Activated CD8-positive, alpha-beta memory T cell treated with anti-CD3 and anti-CD28 coated beads, Interleukin-2, amount 50 U/mL, for 24 hours (primary cell): ENCODE results near the gene RPUSD4.

ENCODE experiments used
- DNase-seq: peaks from one replicate; pipeline ENCODE4 v3.0.0-alpha.2; 2020; ENCODE audit errors: extremely low read depth

RPUSD4 gene

GRCh38 chr11:126212089-126212660, 725 bp upstream of the RPUSD4 start:
- no peak for DNase-seq

GRCh38 chr11:126210871-126211235, 597 bp downstream of the RPUSD4 start:
- no peak for DNase-seq

DNA sequence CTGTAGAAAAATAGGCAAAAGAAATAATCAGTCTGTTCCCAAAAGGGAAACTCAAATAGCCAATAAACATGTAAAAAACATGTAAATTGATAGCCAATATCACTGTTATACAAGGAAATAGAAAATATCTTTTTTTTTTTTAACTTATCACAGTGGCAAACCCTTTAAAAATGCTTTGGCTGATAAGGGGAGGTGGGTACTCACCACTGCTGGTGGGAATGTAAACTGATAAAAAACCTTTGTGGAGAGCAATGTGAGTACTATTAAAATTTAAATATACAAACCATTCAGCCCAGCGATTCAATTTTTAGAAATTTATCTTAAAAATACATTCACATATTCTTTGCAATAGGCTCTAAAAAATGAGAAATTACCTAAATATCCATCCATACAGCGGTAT, 3.6 kb downstream of the RPUSD4 start:
- no peak for DNase-seq

GRCh38 chr11:126205359-126205758, 6.1 kb downstream of the RPUSD4 start:
- no peak for DNase-seq

- no peak for DNase-seq
Measured at GRCh38 chr11:126202646-126203359, 8.6 kb downstream of the RPUSD4 start.

DNA sequence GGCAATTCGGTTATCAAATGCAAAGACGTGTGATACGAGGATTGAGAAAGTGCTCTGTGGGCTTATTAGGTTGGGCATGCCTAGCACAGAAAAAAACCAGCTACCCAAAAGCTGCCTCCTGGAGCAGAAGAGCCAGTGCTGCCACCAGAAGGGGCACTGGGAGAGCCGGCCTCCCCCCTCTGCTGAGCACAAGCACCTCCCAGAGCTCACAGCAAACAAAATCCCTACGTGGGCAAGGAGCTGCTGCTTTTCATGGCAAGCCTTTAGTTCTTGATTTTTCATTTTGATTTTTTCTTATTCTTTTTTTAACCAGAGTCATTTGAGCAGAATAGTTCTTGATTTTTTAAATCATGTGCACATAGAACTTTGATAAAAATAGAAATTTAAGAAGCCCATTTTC, 12.8 kb downstream of the RPUSD4 start:
- DNase-seq = no peak

- no peak for DNase-seq
Measured at GRCh38 chr11:126197277-126197939, 14.0 kb downstream of the RPUSD4 start.

GRCh38 chr11:126195119-126195518, 16.3 kb downstream of the RPUSD4 start:
- no peak for DNase-seq

GRCh38 chr11:126194121-126194543, 17.3 kb downstream of the RPUSD4 start:
- DNase-seq = no peak

DNA sequence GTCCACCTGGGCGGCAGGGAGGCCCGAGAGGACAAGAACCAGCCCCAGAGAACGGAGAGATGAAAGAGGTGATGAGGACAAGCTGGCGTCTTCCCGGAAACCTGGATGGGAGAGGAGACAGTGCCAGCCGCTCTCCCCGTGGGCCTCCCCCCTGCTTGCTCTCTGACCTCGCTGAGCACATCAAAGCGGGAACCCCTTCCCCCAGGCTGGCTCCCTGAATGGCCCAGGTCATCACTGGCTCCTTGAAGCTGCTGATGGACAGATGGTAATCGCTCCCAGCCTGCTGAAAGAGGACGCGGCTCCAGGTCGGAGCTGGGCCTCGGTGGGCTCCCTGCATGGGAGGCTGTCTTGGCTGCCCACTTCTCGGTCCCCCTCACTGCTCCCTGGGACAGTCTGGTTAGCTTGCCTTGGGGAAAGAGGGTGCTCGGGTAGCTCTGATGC, 18.4 kb downstream of the RPUSD4 start:
- DNase-seq = no peak

DNA sequence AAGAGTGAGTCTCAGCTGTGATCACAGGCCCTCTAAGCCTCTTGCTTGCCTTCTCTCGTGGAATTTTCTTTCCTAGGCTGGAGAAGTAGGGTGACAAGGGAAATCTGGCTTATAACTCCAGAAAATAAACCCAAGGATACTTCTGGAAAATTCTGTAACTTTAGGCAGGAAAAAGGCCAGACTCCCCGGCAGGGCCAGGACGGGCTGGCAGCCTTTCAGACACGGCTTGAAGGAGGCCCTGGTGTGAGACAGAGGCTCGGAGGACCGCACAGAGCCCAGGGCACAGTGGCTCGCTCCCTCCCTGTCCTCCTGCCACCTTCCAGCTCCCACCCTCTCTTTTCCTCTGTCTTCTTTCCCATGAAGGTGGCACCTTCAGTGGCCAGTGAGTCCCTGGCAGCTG, 19.1 kb downstream of the RPUSD4 start:
- no peak for DNase-seq

GRCh38 chr11:126191379-126192073, 19.9 kb downstream of the RPUSD4 start:
- DNase-seq = no peak

- DNase-seq = no peak
Measured at GRCh38 chr11:126190792-126191191, 20.7 kb downstream of the RPUSD4 start.

DNA sequence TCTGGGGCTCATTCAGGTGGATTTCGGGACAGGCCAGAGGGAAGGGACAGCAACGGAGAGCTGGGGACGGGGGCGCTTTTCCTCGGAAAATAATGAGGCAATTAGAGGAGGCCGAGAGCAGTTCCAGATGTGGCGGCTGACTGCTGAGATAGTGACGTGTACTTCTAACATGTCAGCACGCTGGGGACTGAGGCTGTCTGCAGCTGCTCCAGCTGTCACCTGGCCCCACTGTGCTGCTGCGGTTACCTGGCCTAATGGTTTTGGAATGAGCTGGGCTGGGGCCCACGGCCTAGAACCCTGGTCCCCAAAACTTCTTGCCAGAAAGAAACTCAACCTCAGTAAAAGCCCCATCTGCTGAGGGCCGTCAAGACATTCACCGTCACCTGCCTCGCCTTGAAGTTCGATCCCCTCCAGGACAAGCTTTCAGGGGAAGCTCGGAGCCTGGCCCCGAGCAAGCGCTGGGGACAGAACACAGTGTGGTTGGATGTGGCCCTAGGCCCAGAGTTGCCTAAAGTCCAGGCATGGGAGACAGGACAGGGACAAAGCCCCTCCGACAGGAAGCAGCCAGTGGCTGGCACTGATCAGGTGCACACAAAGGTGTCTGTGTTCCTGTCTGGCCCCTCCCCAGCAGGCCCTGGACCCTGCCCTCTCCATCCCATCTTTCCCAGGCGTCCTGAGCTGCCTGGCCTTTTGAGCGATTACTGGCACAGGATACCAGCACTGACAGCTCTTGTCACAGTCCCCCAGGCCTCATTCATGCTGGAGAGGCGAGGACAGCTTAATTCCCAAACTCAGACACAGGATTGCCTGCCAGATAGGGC, 22.1 kb downstream of the RPUSD4 start:
- DNase-seq = no peak

DNA sequence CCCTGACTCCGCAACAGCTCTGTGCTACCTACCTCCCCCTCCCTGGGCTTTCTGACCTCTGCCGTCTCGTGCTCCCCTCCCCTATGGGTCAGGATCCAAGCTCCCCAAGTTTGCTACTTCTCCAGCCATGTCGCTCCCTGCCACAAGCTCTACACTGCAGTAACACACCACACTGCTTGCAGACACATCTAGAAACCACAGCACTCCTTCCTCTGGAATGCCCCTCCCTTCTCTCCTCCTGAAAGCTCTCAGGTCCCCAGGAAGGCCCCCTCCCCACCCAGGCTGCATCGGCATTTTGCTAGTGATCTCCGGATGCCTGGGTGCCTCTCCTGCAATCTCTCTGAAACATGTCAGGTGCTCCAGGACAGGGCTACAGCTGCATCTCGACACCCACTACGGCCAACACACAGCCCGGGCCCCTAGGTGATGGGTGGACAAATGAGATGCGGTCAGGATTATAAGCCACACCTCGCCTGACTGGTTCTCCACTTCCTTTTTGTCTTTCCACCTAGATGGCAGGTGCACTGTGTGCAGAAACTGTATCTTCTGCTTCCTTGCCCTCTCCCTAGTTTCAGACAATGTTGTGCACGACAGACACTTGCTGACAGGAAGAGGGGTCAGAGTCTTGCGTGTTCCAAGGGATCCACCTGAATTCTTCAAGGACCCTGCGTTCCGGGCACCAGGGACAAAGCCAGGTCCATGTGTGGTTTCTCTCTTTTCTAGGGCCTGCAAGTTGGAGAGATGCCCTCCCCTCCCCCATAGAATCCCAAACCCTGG, 22.9 kb downstream of the RPUSD4 start:
- DNase-seq = no peak

DNA sequence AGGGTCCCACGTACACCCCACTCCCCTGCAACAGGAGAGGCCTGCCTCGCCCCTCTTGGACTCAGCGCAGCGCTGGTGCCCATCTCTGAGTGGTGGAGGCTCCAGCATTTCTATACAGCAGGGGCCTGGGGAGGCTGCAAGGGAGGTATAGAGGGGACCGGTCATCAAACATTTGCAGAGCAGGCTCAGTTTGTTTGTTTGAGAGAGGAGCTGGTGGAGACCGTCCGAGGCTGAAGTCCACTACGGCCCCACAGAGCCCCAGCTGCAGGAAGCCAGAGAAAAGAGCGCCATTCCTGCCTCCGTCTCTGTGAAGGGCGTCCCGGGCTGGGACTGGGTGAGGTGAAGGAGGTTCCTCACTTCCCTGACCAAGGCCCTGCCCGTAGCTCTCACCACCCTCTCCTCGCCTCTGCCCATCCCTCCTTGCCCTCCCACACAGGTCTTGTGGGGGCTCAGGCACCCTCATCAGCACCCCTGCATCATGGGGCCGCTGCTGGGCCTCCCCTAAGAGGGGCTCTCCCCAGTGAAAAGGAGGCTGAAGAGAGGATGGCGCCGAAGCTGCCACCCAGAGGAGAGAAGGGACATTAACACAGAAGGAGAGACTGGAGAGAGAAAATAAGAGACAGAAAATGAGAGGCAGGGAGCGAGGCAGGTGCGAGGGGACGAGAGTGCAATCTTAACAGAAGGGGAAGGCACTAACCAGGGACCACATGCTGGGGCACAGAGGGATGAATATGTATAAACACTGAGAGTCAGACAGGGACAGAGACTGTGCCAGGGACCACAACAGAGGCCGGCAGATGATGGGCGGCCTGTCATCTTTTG, 24.5 kb downstream of the RPUSD4 start:
- DNase-seq = no peak

DNA sequence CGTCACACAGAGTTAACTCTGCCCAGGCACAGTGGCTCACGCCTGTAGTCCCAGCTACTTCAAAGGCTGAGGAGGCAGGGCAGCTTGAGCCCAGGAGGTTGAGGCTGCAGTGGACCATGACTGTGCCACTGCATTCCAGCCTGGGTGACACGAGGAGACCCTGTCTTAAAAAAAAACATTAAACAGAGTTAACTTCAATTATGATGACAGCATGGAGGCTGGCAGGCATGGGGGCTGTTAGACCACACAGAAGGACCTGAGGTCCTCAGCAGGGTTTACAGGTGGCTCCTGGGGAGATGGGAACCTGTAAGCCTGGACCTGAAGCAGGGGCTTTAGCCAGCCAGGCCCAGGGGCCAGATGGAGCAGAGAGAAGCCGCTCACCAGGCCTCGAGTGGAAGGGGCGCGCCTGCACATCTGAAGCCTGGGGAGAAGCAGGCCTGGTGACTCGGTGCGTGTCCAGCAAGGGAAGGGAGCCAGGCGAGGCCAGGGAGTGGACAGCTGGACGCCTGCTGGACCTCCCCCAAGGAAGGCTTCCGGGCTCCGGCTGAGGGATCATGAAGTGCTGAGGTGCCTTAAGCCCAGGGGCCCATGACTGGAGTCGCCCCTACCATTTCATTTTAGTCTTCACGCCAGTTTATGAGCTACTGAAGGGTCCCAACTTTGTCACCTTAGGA, 25.3 kb downstream of the RPUSD4 start:
- DNase-seq = no peak

DNA sequence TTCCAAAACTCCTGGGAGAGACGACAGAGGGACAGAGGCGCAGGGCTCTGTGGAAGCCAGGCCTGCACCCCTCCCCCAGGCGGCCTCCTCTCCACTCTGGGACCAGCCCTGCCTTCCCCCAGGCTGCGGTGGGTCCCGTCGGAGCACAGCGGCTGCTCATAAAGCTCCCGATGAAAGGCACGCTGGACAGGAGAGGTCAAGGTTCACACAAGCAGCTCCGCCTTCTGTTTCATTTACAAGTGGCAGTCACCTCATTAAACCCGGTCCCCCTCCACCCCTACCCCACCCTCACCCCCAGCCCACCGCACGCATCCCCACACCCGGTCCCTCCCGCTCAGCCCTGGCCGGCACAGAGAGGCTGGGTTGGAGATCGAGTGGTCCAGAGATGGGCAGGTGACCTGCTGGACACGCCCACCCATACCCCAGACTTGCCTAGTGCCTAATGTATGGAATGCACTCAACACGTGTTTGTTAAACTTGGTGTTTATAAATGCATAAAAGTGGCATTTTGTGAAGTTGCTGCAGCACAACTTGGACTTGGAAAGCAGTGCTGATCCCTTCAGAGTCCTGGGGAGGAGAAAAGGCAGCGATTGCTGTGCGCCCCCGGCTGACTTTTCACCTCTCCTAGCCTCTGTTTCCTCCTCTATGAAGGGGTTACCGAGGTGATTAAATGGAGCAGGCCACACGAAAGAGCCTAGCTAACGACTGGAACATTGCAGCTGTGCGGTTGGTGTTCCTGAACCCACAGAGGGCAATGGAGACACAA, 26.0 kb downstream of the RPUSD4 start:
- no peak for DNase-seq
